Adrenal gland (tissue), 12 donors: ENCODE results near the gene MAD1L1. TPM values are rescaled to one million over a fixed set of nuclear protein-coding genes. Genes with fewer than 3 reads are reported as not detected.

Experiments
- DNase-seq, 7 donors: peaks; one replicate each; pipeline ENCODE4 v3.0.0-alpha.2; 2019 to 2020
- H3K27ac ChIP-seq, 5 donors: fragments of 200-600 bp; sonication (generic) in 4 of 5; 1 replicate in 3 of 5; 2 replicates in 2 of 5; pipeline versions ENCODE4 v1.5.1 to v1.8.0; 2016 to 2020; ENCODE audit warnings: mild to moderate bottlenecking in 1 of 5
- H3K27me3 ChIP-seq: fragments of 200-600 bp; 2 replicates; pipeline ENCODE4 v1.8.0; 2021
- H3K36me3 ChIP-seq, 2 donors: fragments of 200-600 bp; replicated peaks in 1 of 2; 1 replicate in 1 of 2; 2 replicates in 1 of 2; pipeline versions ENCODE4 v1.5.1 to v1.8.0; 2018 to 2022
- H3K4me1 ChIP-seq, 2 donors: fragments of 200-600 bp; replicated peaks in 1 of 2; 1 replicate in 1 of 2; 2 replicates in 1 of 2; pipeline versions ENCODE4 v1.5.1 to v1.8.0; 2018 to 2021
- H3K4me3 ChIP-seq, 4 donors: fragments of 200-600 bp; sonication (generic) in 3 of 4; one replicate each; pipeline ENCODE4 v1.5.1; 2016 to 2018
- H3K9me3 ChIP-seq, 3 donors: fragments of 200-600 bp; sonication (generic) in 1 of 3; replicated peaks in 1 of 3; 1 replicate in 2 of 3; 2 replicates in 1 of 3; pipeline versions ENCODE4 v1.5.1 to v1.8.0; 2016 to 2021
- CTCF ChIP-seq, 6 experiments: fragments of 450-650 bp in 4 of 6; fragments of 200-600 bp in 2 of 6; sonication (generic) in 1 of 6; IDR thresholded peaks; 1 replicate in 5 of 6; 2 replicates in 1 of 6; pipeline versions ENCODE4 v1.5.1 to v1.8.0; 2016 to 2021; ENCODE audit warnings: antibody characterized with exemption in 6 of 6, mild to moderate bottlenecking in 2 of 6, moderate library complexity in 1 of 6
- POLR2A ChIP-seq, 2 donors: fragments of 450-650 bp; IDR thresholded peaks; one replicate each; pipeline ENCODE4 v1.6.1; 2017; ENCODE audit warnings: antibody characterized with exemption in 2 of 2, mild to moderate bottlenecking in 2 of 2, moderate library complexity in 1 of 2
- WGBS, 4 donors: extraction: QIAGEN DNeasy Blood & Tissue Kit in 2 of 4; methylation state at CpG; one replicate each; pipeline versions ENCODE4 v1.1.5 to v1.1.7; 2013 to 2017; 5-methylcytosine and 5-hydroxymethylcytosine counted together
- intact Hi-C, 2 donors: fragments of 100-400 bp; cut with DNase I; formaldehyde crosslinking; loops; one replicate each; pipeline versions ENCODE4 v1.14.1 to v1.15.0; 2022 to 2023
- polyA plus RNA-seq, 3 donors: library from polyadenylated mRNA; stranded (reverse); fragments of 200-250 nt in 2 of 3; fragments of 350-450 nt in 1 of 3; fragmentation: Illumina TruSeq in 1 of 3; extraction: RNeasy Lipid Tissue Mini Kit (QIAGEN cat#74804) in 1 of 3; gene quantifications; one replicate each; pipeline ENCODE4 v1.2.3, GENCODE V29; 2013 to 2014
- total RNA-seq, 9 donors: library from RNA; depleted of rRNA in 4 of 9; stranded (reverse); fragments of >200 nt in 4 of 9; fragments of 120-200 nt in 1 of 9; fragmentation: NEBNext Ultra II Directional in 1 of 9; extraction: Animal tissue kit (Norgen Biotek cat#: 25700) in 1 of 9; gene quantifications; one replicate each; pipeline versions ENCODE4 v1.1.0 to v1.2.4, GENCODE V29; 2013 to 2023
- donor health status: healthy with polysubstance abuse.
- donor health status: Bipolar disorder and iron deficiency.
- donor health status: DM: yes; HTN: yes; CAD: no.
- donor health status: DM: no; HTN: no; CAD: no.
- donor health status: DM: no; HTN: no; CAD: no.
- donor health status: DM: yes; HTN: yes; CAD: no.

The MAD1L1 gene
- total and polyA plus RNA-seq, 12 donors = 6.7 to 87.7 (median 28.9) TPM

- H3K4me1 ChIP-seq = no peaks in the 10 kb centered on the region
- intact Hi-C loops = no loop called here
- 73 to 92% (median 89%) methylated on average over 11 to 19 of the region's 19 CpGs; no CpG with 5 or more reads in 1 of the 4 donors for WGBS, 4 donors
- no peaks in the 10 kb centered on the region for H3K36me3 ChIP-seq
- H3K27me3 ChIP-seq = no peaks in the 10 kb centered on the region
- no peak overlapping the region for H3K27ac ChIP-seq
- DNase-seq = no peak
- TF ChIP-seq CTCF (IDR thresholded peaks at IDR 0.05) (no peak), POLR2A (IDR thresholded peaks at IDR 0.05) (no peak)
- H3K4me3 ChIP-seq = no peak overlapping the region
- H3K9me3 ChIP-seq = no peaks in the 10 kb centered on the region
These were observed 367.0 kb downstream of the MAD1L1 start for GRCh38 chr7:1865571-1866255.

GRCh38 chr7:1865000-1865555 lies 367.7 kb downstream of the MAD1L1 start:
- WGBS, 4 donors = 92 to 98% (median 94%) methylated on average over 4 to 14 of the region's 14 CpGs
- no peak for DNase-seq
- intact Hi-C loops = no loop called here
- no peak for TF ChIP-seq POLR2A (IDR thresholded peaks at IDR 0.05)
- TF ChIP-seq CTCF (IDR thresholded peaks at IDR 0.05) = no peak
- no peaks in the 10 kb centered on the region for H3K9me3 ChIP-seq
- H3K36me3 ChIP-seq = no peaks in the 10 kb centered on the region
- no peak overlapping the region for H3K4me3 ChIP-seq
- H3K27ac ChIP-seq = no peak overlapping the region
- H3K4me1 ChIP-seq = no peaks in the 10 kb centered on the region
- H3K27me3 ChIP-seq = no peaks in the 10 kb centered on the region

GRCh38 chr7:1864161-1864940 lies 368.4 kb downstream of the MAD1L1 start:
- Histone ChIP-seq H3K4me3 (no peak overlapping the region), H3K4me1 (no peaks in the 10 kb centered on the region), H3K27me3 (no peaks in the 10 kb centered on the region), H3K36me3 (no peaks in the 10 kb centered on the region), H3K9me3 (no peaks in the 10 kb centered on the region), H3K27ac (no peak overlapping the region)
- no peak for TF ChIP-seq CTCF (IDR thresholded peaks at IDR 0.05)
- TF ChIP-seq POLR2A (IDR thresholded peaks at IDR 0.05) = no peak
- intact Hi-C loops = no loop called here
- 88 to 92% (median 90%) methylated on average over 12 to 25 of the region's 25 CpGs for WGBS, 4 donors
- no peak for DNase-seq

- Histone ChIP-seq H3K4me1 (no peaks in the 10 kb centered on the region), H3K9me3 (no peaks in the 10 kb centered on the region), H3K27me3 (no peaks in the 10 kb centered on the region), H3K27ac (no peak overlapping the region), H3K36me3 (no peaks in the 10 kb centered on the region), H3K4me3 (no peak overlapping the region)
- intact Hi-C loops = no loop called here
- 93 to 97% (median 95%) methylated on average over 30 to 40 of the region's 40 CpGs for WGBS, 4 donors
- TF ChIP-seq CTCF (IDR thresholded peaks at IDR 0.05) (no peak), POLR2A (IDR thresholded peaks at IDR 0.05) (no peak)
- DNase-seq = no peak
These were observed 369.4 kb downstream of the MAD1L1 start for GRCh38 chr7:1863091-1863900.
